ENCODE data around the gene IFNLR1.

IFNLR1 gene

GRCh38 chr1:24205345-24206082 is 18.4 kb upstream of the IFNLR1 start:
- DNase-seq, result no peak

- DNase-seq, result no peak
Observed at GRCh38 chr1:24204116-24204515, 17.0 kb upstream of the IFNLR1 start.

GRCh38 chr1:24203404-24203803 is 16.3 kb upstream of the IFNLR1 start:
- DNase-seq, result no peak

GRCh38 chr1:24202987-24203386 is 15.9 kb upstream of the IFNLR1 start:
- no peak for DNase-seq

- DNase-seq, result no peak
Observed at GRCh38 chr1:24202556-24202955, 15.5 kb upstream of the IFNLR1 start.

- peak; percentile 75 to 89 (median 81) for DNase-seq
Observed at GRCh38 chr1:24201941-24202440, 14.9 kb upstream of the IFNLR1 start.

GRCh38 chr1:24199291-24199900 is 12.3 kb upstream of the IFNLR1 start:
- peak; percentile 55 to 74 (median 66) for DNase-seq

- no peak for DNase-seq
Observed at GRCh38 chr1:24198766-24199165, 11.7 kb upstream of the IFNLR1 start.

- no peak for DNase-seq
Observed at GRCh38 chr1:24195874-24196273, 8.8 kb upstream of the IFNLR1 start.

- peak in 3 of 4 experiments; percentile 43 to 66 (median 60) for DNase-seq
Observed at GRCh38 chr1:24195136-24195535, 8.0 kb upstream of the IFNLR1 start.

GRCh38 chr1:24193046-24193445 is 6.0 kb upstream of the IFNLR1 start:
- DNase-seq, result peak; percentile 39 to 67 (median 62)

- peak; percentile 72 to 91 (median 80) for DNase-seq
Observed at GRCh38 chr1:24191860-24192259, 4.8 kb upstream of the IFNLR1 start.

GRCh38 chr1:24190983-24191461 is 3.9 kb upstream of the IFNLR1 start:
- DNase-seq, result peak in 3 of 4 experiments; percentile 44 to 55 (median 55)

- peak; percentile 89 to 97 (median 90) for DNase-seq
Observed at GRCh38 chr1:24189528-24189927, 2.4 kb upstream of the IFNLR1 start.

GRCh38 chr1:24186711-24186992 is 437 bp downstream of the IFNLR1 start:
- no peak for DNase-seq

GRCh38 chr1:24186031-24186710 is 918 bp downstream of the IFNLR1 start:
- DNase-seq, result no peak

- DNase-seq, result no peak
Observed at GRCh38 chr1:24185076-24185475, 2.0 kb downstream of the IFNLR1 start.

- no peak for DNase-seq
Observed at GRCh38 chr1:24182061-24182460, 5.0 kb downstream of the IFNLR1 start.

GRCh38 chr1:24181619-24182018 is 5.5 kb downstream of the IFNLR1 start:
- DNase-seq, result no peak

- no peak for DNase-seq
Observed at GRCh38 chr1:24180676-24181075, 6.4 kb downstream of the IFNLR1 start.

- DNase-seq, result peak in 2 of 4 experiments; percentile 15 to 33
Observed at GRCh38 chr1:24179251-24179840, 7.7 kb downstream of the IFNLR1 start.

- peak in 1 of 4 experiments; percentile 25 for DNase-seq
Observed at GRCh38 chr1:24178407-24178806, 8.7 kb downstream of the IFNLR1 start.

- DNase-seq, result no peak
Observed at GRCh38 chr1:24177161-24177560, 9.9 kb downstream of the IFNLR1 start.
